PC-9 (cell line): Measurements from ENCODE around the gene CCDC33. TPM values are rescaled to one million over a fixed set of nuclear protein-coding genes. Genes with fewer than 3 reads are reported as not detected.

ENCODE experiments used
- BruUV-seq: library from RNA; stranded (reverse); fragments of 400-500 nt; replicated peaks from 2 replicates; lab custom pipeline; 2021; lab: Mats Ljungman, UMichigan
- CTCF ChIA-PET: fragments of 300-600 bp; sonication (Branson Sonifier 250); formaldehyde crosslinking; loops from one replicate; lab custom pipeline; 2022; ENCODE audit warnings: antibody characterized with exemption; lab: Charles Lee
- POLR2A ChIA-PET: fragments of 300-600 bp; sonication (Branson Sonifier 250); formaldehyde crosslinking; loops from one replicate; lab custom pipeline; 2022; ENCODE audit warnings: antibody characterized with exemption; ENCODE audit not compliant: unreplicated experiment; lab: Charles Lee
- DNase-seq, 2 experiments: peaks; one replicate each; pipeline versions ENCODE4 v3.0.0 to v3.0.0-alpha.2; 2015 to 2022; ENCODE audit warnings: mixed read lengths in 1 of 2
- H2AFZ ChIP-seq: fragments of 200-600 bp; sonication (generic); 2 replicates; pipeline ENCODE4 v1.8.1; 2017; ENCODE audit warnings: antibody characterized with exemption
- H3F3A ChIP-seq: fragments of 200-600 bp; sonication (generic); 2 replicates; pipeline ENCODE4 v1.8.1; 2017; ENCODE audit warnings: antibody characterized with exemption, mild to moderate bottlenecking, low read depth; ENCODE audit not compliant: insufficient read depth
- H3K27ac ChIP-seq: fragments of 200-600 bp; sonication (generic); 2 replicates; pipeline ENCODE4 v1.6.1; 2016; ENCODE audit warnings: mixed run types
- H3K27me3 ChIP-seq: fragments of 200-600 bp; sonication (generic); 2 replicates; pipeline ENCODE4 v1.6.1; 2016; ENCODE audit warnings: low read depth, mixed run types; ENCODE audit not compliant: insufficient read depth
- H3K36me3 ChIP-seq: fragments of 200-600 bp; sonication (generic); 2 replicates; pipeline ENCODE4 v1.6.1; 2016; ENCODE audit warnings: low read depth, mixed run types
- H3K4me1 ChIP-seq: fragments of 200-600 bp; sonication (generic); replicated peaks from 2 replicates; pipeline ENCODE4 v1.6.1; 2016; ENCODE audit warnings: mixed run types; ENCODE audit not compliant: insufficient read depth
- H3K4me2 ChIP-seq: fragments of 200-600 bp; sonication (generic); 2 replicates; pipeline ENCODE4 v1.6.1; 2017; ENCODE audit warnings: mixed run types
- H3K4me3 ChIP-seq: fragments of 200-600 bp; sonication (generic); 2 replicates; pipeline ENCODE4 v1.6.1; 2016; ENCODE audit warnings: mixed run types
- H3K79me2 ChIP-seq: fragments of 200-600 bp; sonication (generic); 2 replicates; pipeline ENCODE4 v1.6.1; 2017; ENCODE audit warnings: low read depth, mixed run types
- H3K9me2 ChIP-seq: fragments of 200-600 bp; sonication (generic); 2 replicates; pipeline ENCODE4 v1.8.1; 2017; ENCODE audit warnings: mild to moderate bottlenecking; ENCODE audit not compliant: insufficient read depth
- H3K9me3 ChIP-seq: fragments of 200-600 bp; sonication (generic); 2 replicates; pipeline ENCODE4 v1.8.1; 2016; ENCODE audit warnings: low read depth; ENCODE audit not compliant: insufficient read depth
- H4K20me1 ChIP-seq: fragments of 200-600 bp; sonication (generic); 2 replicates; pipeline ENCODE4 v1.8.1; 2017; ENCODE audit not compliant: insufficient read depth
- CTCF ChIP-seq: fragments of 200-600 bp; sonication (generic); conservative IDR thresholded peaks from 2 replicates; pipeline ENCODE4 v1.6.1; 2017; ENCODE audit warnings: mixed run types, antibody characterized with exemption, mild to moderate bottlenecking, moderate library complexity
- EZH2 ChIP-seq: fragments of 200-600 bp; sonication (generic); IDR thresholded peaks from 2 replicates; pipeline ENCODE4 v1.8.0; 2017; ENCODE audit warnings: antibody characterized with exemption, low read depth
- intact Hi-C: fragments of 100-400 bp; cut with micrococcal nuclease; formaldehyde crosslinking; loops from one replicate; pipeline ENCODE4 v1.10.0; 2022; ENCODE audit not compliant: unreplicated experiment
- total RNA-seq: library from RNA; stranded (reverse); gene quantifications from 2 replicates; pipeline ENCODE4 v1.2.3, GENCODE V29; 2021

The CCDC33 gene
- total RNA-seq, 1 experiment from 2014 or later: 7.5 TPM

- no peak overlapping the region for H2AFZ ChIP-seq
- H3K9me2 ChIP-seq: no peaks in the 10 kb centered on the region
- H3K27me3 ChIP-seq: no peaks in the 10 kb centered on the region
- H3K36me3 ChIP-seq: no peaks in the 10 kb centered on the region
- no peaks in the 10 kb centered on the region for H3K9me3 ChIP-seq
- peaks cover 6% of the 10 kb centered on the region; the same call in 1 of the 2 replicates for H3F3A ChIP-seq
- BruUV-seq: no TSS peak
- H3K4me3 ChIP-seq: no peak overlapping the region
- no peak overlapping the region for H3K4me2 ChIP-seq
- no peak overlapping the region for H3K27ac ChIP-seq
- DNase-seq: no peak
- intact Hi-C loops: no loop called here
- POLR2A ChIA-PET: no interaction called here
- no peak for TF ChIP-seq CTCF
- no peak for TF ChIP-seq EZH2
- H3K4me1 ChIP-seq: no peaks in the 10 kb centered on the region
- no peaks in the 10 kb centered on the region for H3K79me2 ChIP-seq
- CTCF ChIA-PET: interaction anchor here (0.6 kb wide), 1 partner anchor 117 kb away, joined by 6 read pairs; no protein-coding TSS in a partner anchor
- no peaks in the 10 kb centered on the region for H4K20me1 ChIP-seq
Observed at GRCh38 chr15:74313889-74314288, 77.8 kb downstream of the CCDC33 start.

DNA sequence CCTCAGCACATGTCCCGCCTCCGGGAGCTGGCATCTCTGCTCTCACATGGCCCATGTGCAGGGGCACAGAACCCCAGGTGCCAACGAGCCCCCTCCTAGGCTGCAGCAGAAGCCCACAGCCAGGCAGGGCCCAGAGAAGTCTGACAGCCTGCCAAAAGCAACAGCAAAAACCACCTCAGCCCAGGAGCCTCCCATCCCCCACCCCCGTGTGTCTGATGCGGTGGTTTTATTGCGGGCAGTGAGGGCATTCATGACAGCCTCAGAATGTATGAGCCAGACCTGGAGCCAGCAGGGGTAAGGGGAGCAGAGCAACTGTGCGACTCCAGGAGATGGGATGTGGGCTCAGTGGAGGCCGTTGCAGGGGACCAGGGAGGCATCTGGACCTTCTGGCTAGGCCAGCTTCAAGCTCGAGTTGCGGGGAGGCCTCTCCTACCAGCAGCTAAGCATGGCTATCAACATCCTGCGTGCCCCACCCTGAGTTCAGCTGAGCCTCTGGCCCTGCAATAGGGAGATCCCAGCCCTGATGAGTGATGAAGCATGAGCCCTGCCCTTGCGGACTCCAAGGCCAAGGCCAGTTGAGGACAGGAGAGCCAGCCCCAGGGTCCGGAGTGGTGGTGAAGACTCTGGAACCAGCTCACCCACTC, 78.8 kb downstream of the CCDC33 start:
- no peak overlapping the region for H3K4me3 ChIP-seq
- no peak for TF ChIP-seq CTCF
- TF ChIP-seq EZH2: no peak
- no peaks in the 10 kb centered on the region for H3K9me2 ChIP-seq
- ChIA-PET POLR2A (no interaction called here), CTCF (no interaction called here)
- no peaks in the 10 kb centered on the region for H3K36me3 ChIP-seq
- no peak overlapping the region for H3K27ac ChIP-seq
- no TSS peak for BruUV-seq
- H3K4me2 ChIP-seq: no peak overlapping the region
- intact Hi-C loops: no loop called here
- no peaks in the 10 kb centered on the region for H3K9me3 ChIP-seq
- H3K79me2 ChIP-seq: no peaks in the 10 kb centered on the region
- peaks cover 6% of the 10 kb centered on the region; the same call in 1 of the 2 replicates for H3F3A ChIP-seq
- no peaks in the 10 kb centered on the region for H4K20me1 ChIP-seq
- H3K27me3 ChIP-seq: no peaks in the 10 kb centered on the region
- DNase-seq: peak in 1 of 2 experiments; percentile 11
- no peaks in the 10 kb centered on the region for H3K4me1 ChIP-seq
- H2AFZ ChIP-seq: no peak overlapping the region

GRCh38 chr15:74315626-74316025, 79.5 kb downstream of the CCDC33 start:
- DNase-seq: no peak
- Histone ChIP-seq H3K27ac (no peak overlapping the region), H4K20me1 (no peaks in the 10 kb centered on the region), H3K9me3 (no peaks in the 10 kb centered on the region), H3K79me2 (no peaks in the 10 kb centered on the region), H3K9me2 (no peaks in the 10 kb centered on the region), H3K27me3 (no peaks in the 10 kb centered on the region), H3K4me2 (no peak overlapping the region), H3K4me3 (no peak overlapping the region), H3K4me1 (no peaks in the 10 kb centered on the region), H3K36me3 (no peaks in the 10 kb centered on the region), H2AFZ (no peak overlapping the region), H3F3A (peaks cover 6% of the 10 kb centered on the region; the same call in 1 of the 2 replicates)
- no peak for TF ChIP-seq EZH2
- no peak for TF ChIP-seq CTCF
- intact Hi-C loops: no loop called here
- CTCF ChIA-PET: no interaction called here
- BruUV-seq: no TSS peak
- POLR2A ChIA-PET: no interaction called here
